Renal pelvis (tissue), 4 donors: ENCODE data around the gene EFCC1. TPM values are rescaled to one million over a fixed set of nuclear protein-coding genes. Genes with fewer than 3 reads are reported as not detected.

Experiments
- DNase-seq: peaks from one replicate; pipeline ENCODE4 v3.0.0-alpha.2; 2013
- polyA plus RNA-seq, 3 donors: library from polyadenylated mRNA; unstranded; fragments of 120-200 nt; gene quantifications; one replicate each; pipeline ENCODE4 v1.2.1, GENCODE V29; 2013; ENCODE audit not compliant: insufficient read length in 3 of 3

The EFCC1 gene
- polyA plus RNA-seq, 3 donors = 2.3 to 3.0 (median 2.8) TPM

DNA sequence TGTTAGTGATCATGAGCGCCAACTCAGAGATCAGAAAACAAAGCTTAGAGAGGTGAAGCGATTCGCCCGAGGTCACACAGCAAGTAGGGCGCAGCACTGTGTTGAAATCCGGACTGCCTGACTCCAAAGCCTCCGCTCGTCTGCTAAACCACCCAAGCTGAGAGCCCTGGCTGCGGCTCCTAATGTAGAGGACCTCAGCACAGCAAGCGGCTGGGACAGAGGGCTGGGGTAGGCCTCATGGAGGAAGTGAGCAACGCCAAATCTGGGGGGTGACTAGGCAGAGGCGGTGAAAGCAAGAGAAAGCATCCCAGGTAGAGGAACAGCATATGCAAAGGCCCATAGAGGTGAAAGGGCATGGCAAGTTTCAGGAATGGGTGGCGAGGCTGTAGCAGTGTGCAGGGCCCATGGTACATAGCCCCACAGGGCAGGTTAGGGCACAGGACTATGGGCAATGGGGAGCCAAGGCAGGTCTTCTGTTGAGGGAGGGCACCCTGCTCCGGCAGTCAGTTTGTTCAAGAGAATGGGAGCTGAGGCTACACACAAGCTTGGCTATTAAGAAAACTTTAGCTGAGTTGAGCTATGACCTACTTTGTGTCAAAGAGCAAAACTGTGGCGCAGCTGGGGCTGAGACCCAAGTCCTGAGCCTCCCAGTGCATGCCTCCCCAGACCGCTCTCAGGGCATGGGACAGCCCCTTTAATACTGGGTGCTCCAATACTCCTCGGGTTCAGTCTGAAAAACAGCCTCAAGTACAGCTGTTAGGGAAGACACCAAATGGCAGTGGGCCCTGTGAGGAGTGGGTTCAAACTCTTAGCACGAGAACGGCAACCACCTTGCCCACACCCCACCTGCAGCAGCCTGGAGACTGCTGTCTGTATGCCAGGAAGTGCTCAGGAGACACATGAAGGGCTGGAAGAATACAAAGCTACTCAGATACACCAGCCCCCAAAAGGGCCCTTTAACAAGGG, 6.2 kb upstream of the EFCC1 start:
- DNase-seq = no peak

DNA sequence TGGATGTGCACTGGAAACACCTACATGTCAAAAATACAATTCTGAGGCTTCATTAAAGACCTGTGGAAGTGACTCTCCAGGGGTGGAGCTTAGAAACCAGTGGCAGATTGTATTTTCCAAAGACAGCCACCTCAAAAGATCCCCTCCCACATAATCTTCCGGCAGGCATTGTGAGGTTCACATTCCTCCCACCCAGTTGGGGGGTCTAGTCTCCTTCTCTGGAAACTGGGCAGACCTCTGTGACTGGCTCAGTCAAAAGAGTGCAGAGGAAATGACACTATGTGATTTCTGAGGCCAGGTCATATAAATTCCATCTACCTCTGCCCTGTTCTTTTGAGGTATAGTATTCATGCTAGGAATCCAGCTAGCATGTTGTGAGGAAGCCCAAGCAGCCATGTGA, 5.4 kb upstream of the EFCC1 start:
- no peak for DNase-seq

DNA sequence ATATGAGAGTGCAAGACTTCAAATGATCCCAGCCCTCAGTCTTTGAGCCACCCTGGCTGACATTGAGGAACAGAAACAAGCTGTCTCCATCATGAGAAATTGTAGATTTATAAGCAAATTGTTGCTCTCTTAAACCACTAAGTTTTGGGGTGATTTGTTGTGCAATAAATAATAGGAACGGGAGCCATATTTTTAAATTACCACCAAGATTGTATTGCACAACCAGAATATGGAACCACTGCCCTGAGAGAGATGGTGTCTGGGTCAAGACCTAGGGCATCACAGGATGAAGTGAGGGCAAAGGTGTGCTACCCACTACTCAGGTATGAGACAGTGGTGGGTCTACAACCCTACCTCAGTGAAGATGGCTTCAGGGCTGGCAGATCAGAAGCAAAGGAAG, 4.9 kb upstream of the EFCC1 start:
- DNase-seq = no peak

DNA sequence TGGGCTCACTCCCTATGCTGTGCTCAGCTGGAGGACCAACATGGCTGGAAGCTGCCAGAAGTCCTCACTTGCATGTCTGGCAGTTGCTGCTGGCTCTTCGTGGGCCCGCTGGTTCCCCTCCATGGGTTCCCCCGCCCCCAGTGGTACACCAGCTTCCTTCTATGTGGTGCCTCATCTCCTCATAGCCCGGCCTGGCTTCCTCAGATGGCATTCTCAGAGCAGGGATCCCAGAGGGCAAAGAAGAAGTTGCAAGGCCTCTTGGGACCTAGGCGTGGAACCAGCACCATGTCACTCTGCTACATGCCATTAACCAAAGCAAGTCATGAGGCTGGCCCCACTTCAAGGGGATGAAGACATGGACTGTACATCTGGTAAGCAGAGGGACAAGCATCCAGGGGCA, 4.4 kb upstream of the EFCC1 start:
- no peak for DNase-seq

DNA sequence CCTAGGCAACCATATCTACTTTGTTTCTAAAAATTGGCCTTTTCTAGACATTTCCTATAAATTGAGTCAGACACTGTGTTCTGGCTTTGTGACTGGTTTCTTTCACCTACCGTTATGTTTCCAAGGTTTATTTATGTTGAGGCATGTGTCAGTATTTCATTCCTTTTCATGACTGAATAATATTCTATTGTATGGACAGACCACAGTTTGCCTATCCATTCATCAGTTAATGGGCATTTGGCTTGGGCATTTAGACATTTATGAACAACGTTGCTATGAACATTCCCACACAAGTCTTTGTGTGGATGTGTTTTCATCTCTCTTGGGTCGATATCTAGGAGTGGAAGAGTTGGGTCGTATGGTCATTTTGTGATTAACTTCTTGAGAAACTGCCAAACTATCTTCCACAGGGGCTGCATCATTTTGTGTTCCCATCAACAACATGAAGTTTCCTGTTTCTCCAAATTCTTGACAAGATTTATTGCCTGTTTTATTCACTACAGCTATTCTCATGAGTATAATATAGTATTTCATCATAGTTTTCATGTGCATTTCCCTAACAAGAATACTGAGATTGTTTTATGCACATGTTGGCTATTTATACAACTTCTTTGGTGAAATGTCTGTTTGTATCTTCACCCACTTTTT, 3.5 kb upstream of the EFCC1 start:
- DNase-seq = no peak

DNA sequence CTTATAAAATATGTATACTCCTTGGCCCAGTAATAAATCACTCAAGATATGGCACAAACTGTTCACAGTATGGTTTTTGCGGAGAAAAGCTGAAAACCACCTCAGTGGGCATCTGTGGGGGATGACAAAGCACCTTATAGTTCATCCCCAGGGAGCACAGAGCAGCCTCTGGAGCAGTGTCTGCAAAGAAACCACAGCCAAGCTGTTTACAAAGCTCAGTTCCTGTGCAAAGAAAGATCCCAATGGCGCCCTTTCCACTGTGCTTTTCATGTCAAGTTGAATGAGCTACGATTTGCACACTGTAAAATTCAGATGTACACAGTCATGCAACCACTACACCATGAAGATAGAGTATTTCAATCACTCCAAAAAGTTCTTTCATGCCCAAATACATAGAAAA, 2.5 kb upstream of the EFCC1 start:
- DNase-seq = no peak

DNA sequence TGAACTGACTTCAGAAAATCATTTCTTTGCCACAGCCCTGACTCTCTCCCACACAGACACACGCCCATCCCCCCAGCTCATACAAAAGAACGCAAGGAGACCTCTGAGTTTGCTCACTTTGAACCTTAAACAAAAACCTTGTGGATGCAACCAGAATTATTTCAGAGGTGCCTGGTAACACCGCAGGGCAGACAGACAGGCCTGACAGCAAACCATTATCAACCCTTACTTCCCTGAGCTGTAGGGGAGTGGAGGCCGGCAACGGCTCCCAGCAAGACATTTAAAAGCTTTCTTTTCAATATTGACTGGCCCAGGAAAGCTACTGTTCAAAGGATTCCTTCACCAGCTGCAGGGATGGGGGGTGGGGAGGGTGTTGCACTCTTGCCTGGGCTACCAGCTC, 2.0 kb upstream of the EFCC1 start:
- no peak for DNase-seq

DNA sequence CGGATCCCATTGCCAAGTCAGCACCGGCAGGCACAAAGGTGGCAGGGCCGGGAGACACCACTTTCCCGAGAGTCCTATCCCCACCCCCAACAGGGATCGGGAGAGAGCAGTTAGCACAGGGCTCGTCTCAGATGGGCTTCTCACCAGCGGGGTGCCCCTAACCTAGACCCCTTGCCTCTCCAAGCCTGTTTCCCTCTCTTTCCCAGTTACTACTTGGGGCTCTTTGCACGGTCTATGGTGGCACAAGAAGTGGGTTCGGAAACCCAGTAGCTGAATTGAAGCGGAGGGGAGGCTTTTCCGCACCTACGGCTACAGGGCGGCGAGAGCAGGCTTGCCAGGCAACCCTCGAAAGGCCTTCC, 383 bp upstream of the EFCC1 start:
- DNase-seq = no peak

DNA sequence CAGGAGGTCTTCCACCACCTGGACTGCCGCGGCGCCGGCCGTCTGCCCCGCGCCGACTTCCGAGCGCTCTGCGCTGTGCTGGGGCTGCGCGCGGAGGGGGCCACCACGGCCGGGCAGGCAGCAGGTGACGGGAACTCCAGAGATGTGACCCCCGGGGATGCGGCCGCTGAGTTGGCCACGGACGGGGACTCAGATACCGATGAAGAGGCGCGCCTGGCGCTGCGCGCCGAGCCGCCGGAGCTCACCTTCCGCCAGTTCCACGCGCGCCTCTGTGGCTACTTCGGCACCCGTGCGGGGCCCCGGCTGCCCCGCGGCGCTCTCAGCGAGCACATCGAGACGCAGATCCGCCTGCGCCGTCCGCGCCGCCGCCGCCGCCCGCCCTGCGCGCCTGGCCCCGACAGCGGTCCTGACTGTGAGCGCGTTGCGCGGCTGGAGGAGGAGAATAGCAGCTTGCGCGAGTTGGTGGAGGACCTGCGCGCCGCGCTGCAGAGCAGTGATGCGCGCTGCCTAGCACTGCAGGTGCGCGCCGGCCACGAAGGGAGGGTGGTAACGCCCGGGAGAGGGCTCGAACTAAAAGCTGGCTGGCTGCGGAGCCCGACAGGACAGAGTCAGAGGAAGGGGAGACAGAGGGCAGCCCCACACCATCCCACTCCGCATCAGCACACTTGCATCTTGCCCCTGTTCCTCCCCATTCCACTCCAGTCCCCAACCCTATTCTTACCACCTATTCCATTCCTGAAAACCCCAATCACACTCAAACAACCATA, 885 bp downstream of the EFCC1 start:
- no peak for DNase-seq

DNA sequence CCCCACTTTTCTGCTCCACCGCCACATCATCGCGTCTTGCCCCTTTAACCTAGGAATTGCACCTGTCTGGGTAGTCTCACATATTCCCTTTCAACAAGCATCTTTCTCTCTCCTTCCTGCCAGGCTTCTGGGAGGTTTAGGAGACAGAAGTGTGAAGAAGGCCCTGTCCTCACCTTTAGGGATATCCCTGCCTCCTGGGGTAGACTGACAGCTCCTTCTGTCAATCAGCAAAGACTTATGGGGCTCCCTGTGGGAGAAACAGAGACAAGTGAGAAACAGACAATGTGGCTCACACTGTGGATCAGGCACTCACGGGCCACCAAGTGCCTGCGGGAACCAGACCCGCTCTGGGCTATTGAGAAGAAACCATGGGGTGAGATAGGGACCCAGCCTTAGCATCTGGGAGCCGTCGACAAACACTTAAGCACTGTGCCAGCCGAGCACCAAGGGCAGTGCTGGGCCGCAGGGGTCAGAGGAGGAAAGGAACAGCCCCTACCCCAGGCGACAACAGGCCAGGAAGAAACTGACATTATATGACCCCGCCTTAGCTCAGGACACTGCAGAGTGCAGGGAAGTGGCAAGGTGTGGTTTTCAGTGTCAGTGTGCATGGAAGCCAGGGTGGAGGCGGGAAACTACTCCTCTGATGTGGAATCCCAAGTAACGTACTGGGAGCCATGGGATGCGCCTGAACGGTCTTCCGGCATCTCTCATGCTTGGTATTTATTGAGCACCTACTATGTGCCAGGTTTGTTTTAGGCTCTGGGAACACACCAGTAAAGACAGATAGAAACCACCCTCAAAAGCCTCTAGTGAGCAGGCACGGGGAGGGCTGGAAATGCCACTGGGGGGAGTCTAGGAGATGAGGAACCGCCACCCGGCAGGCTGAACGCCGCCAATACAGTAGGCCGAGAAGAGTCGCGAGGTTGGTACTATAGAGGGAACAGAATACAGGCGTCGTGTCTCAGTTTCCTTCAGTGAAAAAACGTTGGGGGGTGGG, 1.8 kb downstream of the EFCC1 start:
- no peak for DNase-seq

DNA sequence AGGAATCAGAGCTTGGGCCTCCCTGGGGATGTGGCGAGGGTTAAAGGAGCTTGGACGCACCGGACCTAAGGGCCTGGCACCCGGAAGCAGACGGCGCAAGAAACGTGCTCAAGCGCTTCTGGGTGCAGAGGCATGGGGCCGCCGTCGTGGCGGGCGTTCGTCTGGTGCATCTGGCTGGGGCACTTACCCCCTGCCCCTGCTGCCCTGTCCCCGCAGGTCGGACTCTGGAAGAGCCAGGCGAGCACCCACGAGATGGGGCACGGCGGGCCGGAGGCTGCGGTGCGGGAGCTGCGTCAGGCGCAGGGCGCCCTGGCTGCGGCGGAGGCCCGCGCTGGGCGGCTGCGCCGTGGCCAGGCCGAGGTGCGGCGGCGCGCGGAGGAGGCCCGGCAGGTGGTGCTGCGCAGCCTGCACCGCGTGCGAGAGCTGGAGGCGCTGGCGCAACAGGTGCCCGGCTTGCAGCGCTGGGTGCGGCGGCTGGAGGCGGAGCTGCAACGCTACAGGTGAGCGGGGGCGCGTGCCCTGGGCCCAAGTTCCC, 2.5 kb downstream of the EFCC1 start:
- DNase-seq = no peak

DNA sequence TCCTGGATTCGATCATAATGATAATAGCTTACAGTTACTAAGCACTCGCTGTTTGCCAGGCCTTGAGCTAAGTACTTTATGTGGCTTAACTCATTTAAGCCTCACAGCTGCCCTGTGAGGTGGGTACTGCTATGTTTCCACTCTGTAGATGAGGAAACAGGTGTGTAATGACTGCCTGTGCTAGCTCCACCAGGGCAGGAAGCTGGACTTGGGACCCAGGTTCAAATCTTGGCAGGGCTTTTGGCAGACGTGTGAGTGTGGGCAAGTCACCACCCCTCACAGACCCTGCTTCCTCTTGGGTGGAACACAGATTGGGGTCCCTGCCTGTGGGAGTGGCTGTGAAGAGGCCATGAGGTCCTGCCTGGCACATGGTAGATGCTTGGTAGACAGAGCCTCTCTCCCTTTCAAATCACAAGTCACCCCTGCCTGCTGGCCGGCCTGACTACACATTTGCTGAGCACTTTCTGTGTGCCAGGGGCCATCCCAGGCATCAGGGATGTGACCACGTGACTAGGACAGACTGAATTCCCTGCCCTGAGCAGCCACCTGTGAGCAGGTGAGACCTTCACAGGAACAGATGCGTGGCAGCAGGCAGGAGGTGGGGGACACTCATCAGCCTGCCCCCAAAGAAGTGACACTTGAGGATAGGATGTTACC, 3.7 kb downstream of the EFCC1 start:
- DNase-seq = no peak

DNA sequence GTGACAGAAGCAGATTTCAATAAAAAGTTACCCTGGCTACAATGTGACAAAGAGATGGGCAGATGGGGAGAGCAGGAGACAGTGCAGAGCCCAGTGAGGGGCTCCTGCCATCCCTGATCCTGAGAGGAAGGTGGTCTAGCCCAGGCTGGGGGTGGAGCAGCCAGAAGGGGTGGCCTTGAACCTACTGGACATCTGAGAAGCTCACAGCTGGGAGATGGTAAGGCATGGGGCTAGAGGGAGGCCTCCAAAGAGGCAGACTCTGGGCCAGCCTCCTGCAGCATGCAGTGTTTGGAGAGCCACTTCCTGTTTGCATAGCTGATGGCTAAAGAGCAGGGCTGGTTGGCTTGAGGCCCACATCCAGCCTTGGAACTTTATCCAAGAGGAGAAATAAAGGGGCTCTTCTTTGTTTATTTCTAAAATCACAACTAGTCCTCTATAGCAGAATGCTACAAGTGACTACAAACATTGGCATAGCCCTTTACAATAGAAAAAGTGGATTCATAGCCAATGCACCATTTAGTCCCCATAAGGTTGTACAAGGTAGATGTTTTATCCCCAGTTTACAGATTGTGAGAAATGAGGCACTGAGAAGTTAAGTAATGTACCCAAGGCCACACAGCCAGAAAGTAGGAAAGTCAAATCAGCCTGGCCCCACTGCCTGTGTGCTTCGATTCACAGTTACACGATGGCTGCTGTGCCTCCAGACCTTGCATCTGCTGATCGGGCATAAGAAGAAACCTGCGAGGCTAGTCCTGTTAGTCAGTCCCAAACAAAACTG, 4.6 kb downstream of the EFCC1 start:
- DNase-seq = no peak

DNA sequence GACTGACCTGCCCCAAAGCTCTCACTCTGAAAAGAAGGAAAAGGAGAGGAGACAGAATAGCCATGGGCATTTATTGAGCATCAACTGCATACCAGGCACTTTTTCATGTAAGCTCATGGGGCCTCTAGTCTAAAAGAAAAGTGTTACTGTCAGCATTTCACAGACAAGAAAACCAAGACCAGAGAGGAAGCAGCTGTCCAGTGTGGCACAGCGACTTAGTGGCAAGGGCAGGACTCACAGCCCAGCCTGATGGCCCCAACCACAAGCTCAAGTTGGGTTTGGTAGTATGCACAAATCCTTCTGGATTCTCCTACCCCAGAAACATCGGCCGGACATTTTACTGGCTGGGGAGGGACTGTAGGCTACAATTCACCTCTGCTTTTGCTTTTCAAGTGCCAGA, 5.8 kb downstream of the EFCC1 start:
- DNase-seq = no peak

DNA sequence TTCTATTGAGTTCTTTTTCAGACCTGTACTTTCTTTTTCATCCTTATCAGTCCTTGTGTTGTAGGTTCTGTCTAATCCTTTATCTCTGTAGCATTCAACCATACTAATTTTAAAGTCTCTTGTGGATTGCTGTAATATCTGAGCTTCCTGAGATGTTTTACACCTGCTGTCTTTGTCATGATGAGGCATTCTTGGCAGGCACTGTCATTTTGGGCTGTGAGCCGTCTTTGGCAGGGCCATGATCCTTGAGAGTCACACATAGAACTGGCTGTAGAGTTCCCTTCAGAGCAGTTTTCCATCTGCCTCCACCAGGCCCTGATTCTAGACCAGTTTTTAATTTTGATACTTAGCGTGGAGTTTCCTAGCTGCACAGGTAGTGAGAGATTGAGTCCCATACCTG, 6.7 kb downstream of the EFCC1 start:
- DNase-seq = no peak

DNA sequence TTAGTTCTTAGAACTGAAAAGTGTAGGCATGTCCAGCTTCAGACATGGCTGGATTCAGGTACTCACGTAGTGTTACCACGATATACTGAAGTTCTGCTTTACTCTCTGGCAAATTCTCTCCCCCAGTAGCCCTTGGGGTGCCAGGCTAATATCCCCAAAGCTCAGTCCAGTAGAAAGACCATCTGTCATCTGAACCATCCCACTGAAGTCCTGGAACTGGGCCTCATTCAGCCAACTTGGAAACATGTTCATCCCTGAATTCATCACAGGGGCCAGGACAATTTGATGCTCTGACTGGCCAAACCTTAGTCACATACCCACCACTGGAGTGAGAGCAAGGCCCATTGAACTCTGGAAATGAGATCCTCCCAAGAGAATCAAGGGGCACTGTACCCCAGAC, 8.2 kb downstream of the EFCC1 start:
- no peak for DNase-seq

DNA sequence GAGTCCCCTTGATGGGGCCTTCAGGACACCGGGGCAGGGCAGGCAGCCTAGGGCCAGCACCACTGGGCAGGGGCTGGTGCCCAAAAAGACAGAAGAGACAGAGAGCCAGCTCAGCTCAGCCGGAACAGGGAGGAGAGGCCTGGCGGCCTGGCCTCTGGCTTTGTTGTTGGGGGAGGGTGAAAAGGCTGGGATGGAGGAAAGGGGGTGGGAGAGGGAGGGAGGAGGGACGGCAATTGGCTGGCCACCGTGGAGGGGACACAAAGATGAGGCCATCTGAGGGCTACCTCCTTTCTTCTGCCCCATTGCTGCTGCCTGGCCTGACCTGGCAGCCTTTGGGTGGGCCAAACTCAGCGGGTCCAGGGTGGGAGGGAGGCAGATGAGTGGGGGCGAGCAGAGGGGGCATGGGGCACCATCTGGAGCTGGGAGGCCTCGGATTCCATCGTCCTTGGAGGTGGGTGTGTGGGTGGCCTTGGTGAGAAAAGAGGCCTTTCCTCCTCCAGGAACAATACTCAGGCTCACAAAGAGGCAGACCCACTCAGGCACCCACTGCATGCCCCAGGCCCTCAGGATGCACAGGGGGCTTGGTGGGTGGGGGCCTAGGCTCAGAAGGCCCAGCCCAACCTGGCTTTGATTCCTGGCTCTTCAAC, 9.3 kb downstream of the EFCC1 start:
- no peak for DNase-seq

DNA sequence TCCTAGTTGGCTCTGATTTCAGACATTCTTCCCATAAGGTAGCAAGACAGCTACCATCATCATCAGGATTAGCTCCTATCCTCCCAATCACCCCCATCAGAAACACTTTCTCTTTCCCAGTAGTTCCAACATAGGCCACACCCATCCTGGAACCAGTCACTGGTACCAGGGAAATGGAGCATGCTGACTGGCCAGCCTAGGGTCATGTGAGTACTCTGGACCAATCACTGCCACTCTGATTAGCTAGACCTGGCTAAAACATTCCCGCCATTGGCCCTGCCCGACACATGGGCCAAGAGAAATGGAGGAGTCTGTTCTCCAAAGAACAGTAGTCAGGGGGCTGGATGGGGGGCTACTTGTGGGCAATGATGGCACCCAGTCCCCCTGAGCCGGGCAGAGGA, 12.4 kb downstream of the EFCC1 start:
- DNase-seq = no peak

DNA sequence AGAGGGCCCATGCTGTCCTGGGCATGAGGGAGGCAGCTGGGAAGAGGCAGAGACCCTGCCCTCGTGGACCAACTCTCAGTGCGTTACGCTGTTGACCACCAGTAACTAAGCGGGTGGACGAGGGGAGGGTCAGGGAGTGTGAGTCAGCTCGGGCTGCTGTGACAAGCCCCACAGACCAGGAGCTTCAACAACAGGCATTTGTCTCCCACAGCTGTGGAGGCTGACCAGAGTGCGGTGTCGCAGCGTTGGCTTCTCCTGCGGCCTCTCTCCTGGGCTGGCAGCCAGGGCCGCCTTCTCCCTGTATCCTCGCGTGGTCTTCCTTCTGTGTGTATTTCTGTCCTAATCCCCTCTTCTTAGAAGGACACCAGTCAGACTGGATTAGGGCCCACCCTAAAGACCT, 13.0 kb downstream of the EFCC1 start:
- DNase-seq = no peak
